ENCODE results near the gene TRAPPC4.

DNA sequence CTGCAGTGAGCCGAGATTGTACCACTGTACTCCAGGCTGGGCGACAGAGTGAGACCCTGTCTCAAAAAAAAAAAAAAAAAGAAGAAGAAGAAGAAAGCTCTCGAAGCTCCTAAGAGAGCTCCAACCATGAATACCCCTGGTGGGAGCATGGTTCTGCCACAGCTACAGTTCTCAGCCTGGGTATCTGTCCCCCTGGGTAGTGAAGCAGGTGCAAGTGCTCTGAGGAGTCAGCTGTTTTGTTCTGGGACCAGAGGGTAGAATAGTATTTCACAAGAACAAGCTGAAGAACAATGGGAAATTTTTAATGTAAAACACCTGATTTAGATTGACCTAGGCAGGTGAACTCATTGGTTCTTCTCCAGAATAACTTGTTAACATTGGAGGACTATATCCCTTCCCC is 42.7 kb downstream of the TRAPPC4 start:
- no peak for TF ChIP-seq SIN3A (IDR thresholded peaks at IDR 0.05; ENCODE audit: borderline replicate concordance, low read depth, low read length)
- TF ChIP-seq, protein P1, sequence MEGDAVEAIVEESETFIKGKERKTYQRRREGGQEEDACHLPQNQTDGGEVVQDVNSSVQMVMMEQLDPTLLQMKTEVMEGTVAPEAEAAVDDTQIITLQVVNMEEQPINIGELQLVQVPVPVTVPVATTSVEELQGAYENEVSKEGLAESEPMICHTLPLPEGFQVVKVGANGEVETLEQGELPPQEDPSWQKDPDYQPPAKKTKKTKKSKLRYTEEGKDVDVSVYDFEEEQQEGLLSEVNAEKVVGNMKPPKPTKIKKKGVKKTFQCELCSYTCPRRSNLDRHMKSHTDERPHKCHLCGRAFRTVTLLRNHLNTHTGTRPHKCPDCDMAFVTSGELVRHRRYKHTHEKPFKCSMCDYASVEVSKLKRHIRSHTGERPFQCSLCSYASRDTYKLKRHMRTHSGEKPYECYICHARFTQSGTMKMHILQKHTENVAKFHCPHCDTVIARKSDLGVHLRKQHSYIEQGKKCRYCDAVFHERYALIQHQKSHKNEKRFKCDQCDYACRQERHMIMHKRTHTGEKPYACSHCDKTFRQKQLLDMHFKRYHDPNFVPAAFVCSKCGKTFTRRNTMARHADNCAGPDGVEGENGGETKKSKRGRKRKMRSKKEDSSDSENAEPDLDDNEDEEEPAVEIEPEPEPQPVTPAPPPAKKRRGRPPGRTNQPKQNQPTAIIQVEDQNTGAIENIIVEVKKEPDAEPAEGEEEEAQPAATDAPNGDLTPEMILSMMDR (IDR thresholded peaks at IDR 0.05) = no peak
- no peak for TF ChIP-seq TEAD4 (IDR thresholded peaks at IDR 0.05; ENCODE audit: borderline replicate concordance, insufficient read depth)
- TF ChIP-seq RCOR1 (IDR thresholded peaks at IDR 0.05; ENCODE audit: low read length) = no peak
- no peak for TF ChIP-seq EP300 (IDR thresholded peaks at IDR 0.05; ENCODE audit: borderline replicate concordance in 1 of 2, low read depth in 1 of 2, low read length in 1 of 2)
- TF ChIP-seq RAD21 (IDR thresholded peaks at IDR 0.05; ENCODE audit: low read length) = no peak
- no peak for TF ChIP-seq GABPA (IDR thresholded peaks at IDR 0.05; ENCODE audit: low read depth)
- TF ChIP-seq NFIC (IDR thresholded peaks at IDR 0.05; ENCODE audit: borderline replicate concordance) = no peak
- no peak for TF ChIP-seq ELF1 (IDR thresholded peaks at IDR 0.05)
- TF ChIP-seq TAF1 (IDR thresholded peaks at IDR 0.05; ENCODE audit: borderline replicate concordance, low read depth, low read length) = no peak
- TF ChIP-seq RFX5 (IDR thresholded peaks at IDR 0.05; ENCODE audit: low read length) = no peak
- TF ChIP-seq FOXM1 (IDR thresholded peaks at IDR 0.05; ENCODE audit: low read depth) = no peak
- TF ChIP-seq, protein P2, sequence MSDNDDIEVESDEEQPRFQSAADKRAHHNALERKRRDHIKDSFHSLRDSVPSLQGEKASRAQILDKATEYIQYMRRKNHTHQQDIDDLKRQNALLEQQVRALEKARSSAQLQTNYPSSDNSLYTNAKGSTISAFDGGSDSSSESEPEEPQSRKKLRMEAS (IDR thresholded peaks at IDR 0.05; ENCODE audit: low read depth) = no peak
- TF ChIP-seq, protein P3, sequence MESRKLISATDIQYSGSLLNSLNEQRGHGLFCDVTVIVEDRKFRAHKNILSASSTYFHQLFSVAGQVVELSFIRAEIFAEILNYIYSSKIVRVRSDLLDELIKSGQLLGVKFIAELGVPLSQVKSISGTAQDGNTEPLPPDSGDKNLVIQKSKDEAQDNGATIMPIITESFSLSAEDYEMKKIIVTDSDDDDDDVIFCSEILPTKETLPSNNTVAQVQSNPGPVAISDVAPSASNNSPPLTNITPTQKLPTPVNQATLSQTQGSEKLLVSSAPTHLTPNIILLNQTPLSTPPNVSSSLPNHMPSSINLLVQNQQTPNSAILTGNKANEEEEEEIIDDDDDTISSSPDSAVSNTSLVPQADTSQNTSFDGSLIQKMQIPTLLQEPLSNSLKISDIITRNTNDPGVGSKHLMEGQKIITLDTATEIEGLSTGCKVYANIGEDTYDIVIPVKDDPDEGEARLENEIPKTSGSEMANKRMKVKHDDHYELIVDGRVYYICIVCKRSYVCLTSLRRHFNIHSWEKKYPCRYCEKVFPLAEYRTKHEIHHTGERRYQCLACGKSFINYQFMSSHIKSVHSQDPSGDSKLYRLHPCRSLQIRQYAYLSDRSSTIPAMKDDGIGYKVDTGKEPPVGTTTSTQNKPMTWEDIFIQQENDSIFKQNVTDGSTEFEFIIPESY (IDR thresholded peaks at IDR 0.05; ENCODE audit: borderline replicate concordance, low read depth) = no peak

All from SK-N-SH (cell line).